GM19463 (cell line): ENCODE results near the gene KIAA2012.

ENCODE experiments used
- ATAC-seq: cut with Tn5 transposase; IDR thresholded peaks from one replicate; pipeline ENCODE4 v1.9.1; 2021; ENCODE audit warnings: mild to moderate bottlenecking, moderate library complexity; ENCODE audit not compliant: unreplicated experiment

Gene KIAA2012

GRCh38 chr2:202042444-202042843 is 30.6 kb upstream of the KIAA2012 start:
- ATAC-seq: no peak

DNA sequence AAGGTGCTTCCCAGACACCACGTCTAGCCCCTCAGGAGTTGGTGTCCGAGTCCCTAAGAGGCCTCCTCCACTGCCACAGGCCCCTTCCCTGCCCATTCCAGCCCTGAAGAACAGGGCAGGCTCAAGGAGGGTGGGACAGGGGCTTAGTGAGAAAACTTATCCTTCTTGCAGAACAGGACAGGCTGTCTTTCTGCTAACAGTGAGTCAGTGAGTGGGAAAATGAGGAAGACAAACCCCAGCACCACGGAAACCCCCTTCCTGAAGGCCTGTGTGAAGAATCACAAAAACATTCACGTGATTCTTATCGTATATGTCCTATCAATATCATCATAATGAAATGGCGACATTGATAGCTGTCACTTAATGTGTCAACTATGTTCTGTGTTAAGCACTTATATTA is 29.6 kb upstream of the KIAA2012 start:
- no peak for ATAC-seq

GRCh38 chr2:202044777-202045176 is 28.3 kb upstream of the KIAA2012 start:
- no peak for ATAC-seq

DNA sequence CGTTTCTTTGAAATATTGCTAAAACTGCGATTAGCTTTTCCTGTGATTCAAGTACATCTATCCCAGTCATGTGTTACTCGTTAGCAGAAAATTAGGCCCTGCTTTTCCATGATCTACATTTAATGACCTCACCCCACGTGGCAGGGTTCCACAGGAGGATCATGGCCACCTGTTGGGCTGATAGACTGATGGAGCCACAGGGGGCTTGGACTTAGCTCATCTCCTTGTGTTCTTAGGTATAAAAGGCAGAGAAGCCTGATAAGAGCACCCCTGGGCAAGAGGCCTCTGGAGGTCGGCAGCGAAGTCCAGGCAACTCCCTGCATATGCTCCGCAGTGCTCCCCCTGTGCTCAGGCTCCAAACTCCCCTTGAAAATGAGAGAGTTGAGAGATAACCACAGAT is 26.5 kb upstream of the KIAA2012 start:
- ATAC-seq: no peak

DNA sequence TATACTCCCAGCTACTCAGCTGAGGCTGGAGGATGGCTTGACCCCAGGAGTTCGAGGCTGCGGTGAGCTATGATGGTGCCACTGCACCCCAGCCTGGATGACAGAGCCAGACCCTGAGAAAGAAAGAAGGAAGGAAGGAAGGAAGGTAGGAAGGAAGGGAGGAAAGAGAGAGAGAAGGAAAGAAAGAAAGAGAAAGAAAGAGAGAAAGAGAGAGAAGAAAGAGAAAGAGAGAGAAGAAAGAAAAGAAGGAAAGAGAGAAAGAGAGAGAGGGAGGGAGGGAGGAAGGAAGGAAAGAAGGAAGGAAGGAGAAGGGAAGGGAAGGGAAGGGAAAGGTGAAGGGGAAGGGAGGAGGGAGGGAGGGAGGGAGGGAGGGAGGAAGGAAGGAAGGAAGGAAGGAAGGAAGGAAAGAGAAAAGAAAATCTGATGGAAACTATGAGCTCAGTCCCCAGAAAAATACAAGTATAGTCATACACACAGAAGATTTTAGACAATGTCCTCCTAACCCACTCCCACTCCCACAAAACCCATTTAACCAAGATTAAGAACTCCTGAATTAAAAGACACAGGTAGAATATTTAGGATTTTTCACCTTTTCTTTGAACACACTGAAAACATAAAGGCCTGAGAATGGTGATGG is 23.8 kb upstream of the KIAA2012 start:
- no peak for ATAC-seq

GRCh38 chr2:202049840-202050239 is 23.2 kb upstream of the KIAA2012 start:
- no peak for ATAC-seq

DNA sequence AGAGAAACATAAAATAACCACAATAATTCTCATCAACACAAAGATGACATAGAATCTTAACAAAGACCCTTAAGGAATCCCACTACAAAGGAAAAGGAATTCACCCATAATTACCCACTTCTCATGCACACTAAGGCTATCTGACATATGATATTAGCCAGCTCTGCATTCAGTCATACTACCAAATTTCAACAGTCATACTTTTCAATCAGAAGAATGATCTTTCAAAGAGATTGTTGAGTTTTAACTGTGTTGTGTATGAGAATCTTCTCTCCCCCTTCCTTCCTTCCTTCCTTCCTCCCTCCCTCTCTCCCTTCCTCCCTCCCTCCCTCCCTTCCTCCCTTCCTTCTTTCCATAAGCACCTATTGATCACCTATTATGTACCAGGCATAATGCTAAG is 22.4 kb upstream of the KIAA2012 start:
- no peak for ATAC-seq

DNA sequence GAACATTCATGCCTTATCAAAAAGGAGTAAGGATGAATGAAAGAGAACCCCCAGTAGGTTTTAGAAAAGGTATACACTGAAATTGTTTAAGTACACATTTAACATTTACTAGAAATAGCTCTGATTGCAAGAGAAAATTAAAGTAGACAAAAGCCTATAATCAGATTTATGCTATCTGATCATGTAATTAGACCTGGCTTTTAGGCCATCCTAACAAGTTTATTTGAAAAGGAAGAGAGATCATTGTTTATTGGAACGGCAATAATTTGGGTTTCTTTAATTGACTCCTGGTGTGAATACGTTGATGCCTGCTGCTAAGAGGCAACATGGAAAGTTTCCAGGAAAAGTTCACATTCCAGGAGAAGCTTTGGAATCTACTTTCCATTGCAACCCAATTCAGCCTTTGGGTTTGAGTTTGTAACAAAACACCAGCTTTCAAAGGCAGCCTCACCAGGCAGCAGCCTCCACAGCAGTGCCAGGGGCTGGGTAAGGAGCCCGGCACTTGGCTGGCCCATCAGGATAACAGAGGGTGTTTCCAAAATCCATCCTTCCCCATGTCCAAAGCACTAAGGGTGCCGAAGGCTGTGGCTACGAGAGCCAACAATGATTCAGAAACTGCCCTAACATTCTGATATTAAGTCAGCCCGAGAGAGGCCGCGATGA is 21.4 kb upstream of the KIAA2012 start:
- ATAC-seq: no peak

DNA sequence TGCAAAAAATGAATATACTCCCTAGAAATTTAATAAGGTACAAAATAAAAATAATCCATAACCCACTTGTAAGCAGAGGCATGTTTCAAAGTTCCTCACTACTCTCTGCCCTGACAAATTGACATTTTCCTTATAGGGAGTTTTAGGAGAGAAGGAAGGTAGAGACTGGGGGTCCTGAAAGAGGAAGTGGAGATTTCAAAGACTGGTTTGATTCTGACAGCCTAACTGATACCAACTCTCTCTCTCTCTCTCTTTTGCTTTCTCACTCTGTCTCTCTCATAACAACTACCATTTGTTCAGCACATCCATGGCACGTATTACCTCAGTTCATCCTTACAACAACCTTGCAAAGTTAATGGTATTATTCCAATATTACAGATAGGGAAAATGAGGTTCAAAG is 20.8 kb upstream of the KIAA2012 start:
- no peak for ATAC-seq

- no peak for ATAC-seq
Observed at GRCh38 chr2:202054679-202055078, 18.4 kb upstream of the KIAA2012 start.

- no peak for ATAC-seq
Observed at GRCh38 chr2:202056611-202057010, 16.4 kb upstream of the KIAA2012 start.

GRCh38 chr2:202060218-202060617 is 12.8 kb upstream of the KIAA2012 start:
- no peak for ATAC-seq

DNA sequence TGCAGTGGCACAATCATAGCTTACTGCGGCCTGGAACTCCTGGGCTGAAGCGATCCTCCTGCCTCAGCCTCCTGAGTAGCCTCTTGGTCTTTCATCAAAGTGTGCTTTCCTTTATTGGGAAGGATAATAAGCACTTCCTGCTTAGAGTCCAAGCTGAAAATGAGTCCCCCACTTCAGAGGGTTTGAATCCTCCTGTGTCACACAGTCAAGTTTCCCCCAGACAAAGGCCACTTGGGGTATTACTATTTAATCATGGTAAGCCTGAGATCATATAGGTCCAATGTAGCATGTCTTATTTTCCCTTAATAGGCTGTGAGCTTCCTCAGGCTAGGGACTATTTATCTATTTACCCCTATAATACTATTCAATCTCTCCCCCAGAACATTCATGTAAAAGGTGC is 11.4 kb upstream of the KIAA2012 start:
- ATAC-seq: no peak

DNA sequence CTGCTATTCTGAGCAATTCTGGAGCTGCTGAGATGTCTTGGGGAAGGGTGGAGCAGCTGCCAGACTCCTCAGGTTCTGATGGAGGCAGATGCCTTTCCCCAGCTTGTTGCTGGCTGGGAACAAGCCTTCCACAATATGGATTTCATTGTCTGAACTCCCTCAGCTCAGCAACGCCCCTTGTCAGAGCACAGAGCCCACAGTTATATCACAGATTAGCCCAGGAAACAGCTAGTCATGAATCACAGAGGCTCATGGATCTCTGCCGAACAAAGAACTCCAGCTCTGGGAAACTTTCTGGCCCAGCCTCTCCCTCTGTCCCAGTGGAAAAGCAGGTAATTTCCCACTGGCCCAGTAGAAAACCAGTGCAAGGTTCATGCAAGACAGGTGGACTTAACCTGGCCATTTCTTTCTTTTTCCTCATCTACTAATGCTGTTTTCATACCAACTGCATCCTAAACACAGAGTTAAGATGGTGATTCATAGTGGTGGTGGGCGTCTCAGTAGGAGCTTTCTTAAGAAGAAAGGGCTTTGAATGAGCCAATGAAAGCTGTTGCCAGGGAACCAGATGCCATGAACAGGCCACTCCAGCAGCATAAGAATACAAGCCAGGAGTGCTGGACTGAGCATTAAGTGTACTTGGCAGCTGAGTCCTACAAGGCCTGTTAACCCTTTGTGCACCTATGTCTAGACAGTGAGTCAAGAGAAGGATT is 8.7 kb upstream of the KIAA2012 start:
- ATAC-seq: no peak

DNA sequence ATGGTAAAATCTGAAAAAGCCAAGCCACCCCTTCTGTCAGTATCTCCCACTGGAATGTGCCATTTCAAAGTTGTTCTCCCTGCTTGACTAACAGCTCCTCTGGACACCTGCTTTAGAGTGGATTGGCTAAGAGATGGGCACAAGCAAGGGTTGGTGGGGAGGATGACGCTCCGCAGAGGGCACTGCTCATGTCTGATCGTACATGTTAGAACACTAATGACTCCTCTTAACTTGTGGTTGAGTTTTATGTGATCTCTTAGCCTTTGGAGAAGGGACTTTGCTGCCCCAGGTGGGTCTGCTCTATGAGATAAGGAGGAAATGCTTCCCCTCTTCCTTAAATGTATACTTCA is 8.2 kb upstream of the KIAA2012 start:
- no peak for ATAC-seq

- no peak for ATAC-seq
Observed at GRCh38 chr2:202065876-202066275, 7.2 kb upstream of the KIAA2012 start.

- ATAC-seq: no peak
Observed at GRCh38 chr2:202066875-202067274, 6.2 kb upstream of the KIAA2012 start.

- no peak for ATAC-seq
Observed at GRCh38 chr2:202067589-202067988, 5.5 kb upstream of the KIAA2012 start.

DNA sequence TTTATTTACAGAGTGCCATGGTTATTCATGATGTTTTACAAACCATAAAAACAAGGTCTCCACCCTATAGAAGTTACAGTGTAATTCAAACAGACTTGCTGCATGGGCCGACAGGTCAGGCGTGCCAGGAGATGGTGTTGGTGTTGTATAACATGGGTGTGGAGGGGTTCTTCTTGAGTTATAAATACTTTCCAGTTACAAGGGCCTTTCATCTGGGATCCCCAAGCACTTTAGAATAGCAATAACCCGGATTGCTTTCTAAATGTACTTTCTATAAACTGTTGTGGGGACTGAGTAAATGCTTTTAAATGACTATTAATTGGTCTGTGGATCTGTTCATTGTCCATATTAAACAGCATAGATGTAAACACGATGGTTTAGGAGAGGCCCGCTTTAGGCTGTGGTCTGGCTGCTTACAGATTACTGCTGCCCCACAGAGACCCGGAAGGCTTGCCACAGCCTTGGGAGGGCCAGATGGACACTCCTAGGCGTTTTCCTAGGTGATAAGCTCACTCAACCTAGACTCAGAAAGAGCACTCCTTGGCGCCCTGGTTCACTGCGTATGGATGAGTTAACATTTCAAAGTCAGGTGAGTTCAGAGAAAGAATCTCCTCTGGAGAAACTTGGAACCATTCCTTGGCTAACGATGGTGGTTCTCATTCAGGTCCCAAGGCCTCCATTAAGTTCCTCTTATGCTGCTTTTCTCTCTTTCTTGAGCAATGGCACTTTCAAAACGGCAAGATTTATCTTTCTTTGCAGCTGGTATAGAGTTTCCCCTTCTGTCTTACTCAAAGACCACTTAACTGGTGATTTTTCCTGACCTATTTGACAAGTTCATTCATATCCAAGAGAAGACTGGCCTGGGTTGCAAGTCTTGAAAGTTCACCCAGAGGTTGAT is 3.6 kb upstream of the KIAA2012 start:
- no peak for ATAC-seq

DNA sequence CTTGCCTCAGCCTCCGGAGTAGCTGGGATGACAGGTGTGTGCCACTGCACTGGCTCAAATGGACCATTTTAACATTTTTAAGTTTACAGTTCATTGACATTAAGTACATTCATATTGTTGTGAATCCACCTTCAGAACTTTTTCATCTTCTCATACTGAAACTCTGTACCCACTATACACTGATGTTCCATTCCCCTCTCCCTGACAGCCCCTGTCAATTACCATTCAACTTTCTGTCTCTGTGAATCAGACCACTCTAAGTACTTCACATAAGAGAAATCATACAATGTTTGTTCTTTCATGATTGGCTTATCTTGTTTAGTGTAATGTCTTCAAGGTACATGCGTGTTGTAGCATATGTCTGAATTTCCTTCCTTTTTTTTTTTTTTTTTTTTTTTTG is 1.9 kb upstream of the KIAA2012 start:
- ATAC-seq: no peak

- no peak for ATAC-seq
Observed at GRCh38 chr2:202072226-202072625, 829 bp upstream of the KIAA2012 start.
